ENCODE results near the gene ITGA1.

Gene ITGA1

GRCh38 chr5:52888363-52888762, 100.6 kb downstream of the ITGA1 start:
- no peak overlapping the region for H3K27ac ChIP-seq (ENCODE audit: low read length)
- H3K27me3 ChIP-seq (ENCODE audit: low read depth, low read length): no peaks in the 10 kb centered on the region
- no peak overlapping the region for H3K4me3 ChIP-seq (ENCODE audit: low read length)
- no peaks in the 10 kb centered on the region for H4K20me1 ChIP-seq (ENCODE audit: insufficient read depth, low read length)
- no peaks in the 10 kb centered on the region for H3K9me3 ChIP-seq (ENCODE audit: insufficient read depth, low read length)
- peaks cover 7% of the 10 kb centered on the region; the same call in 1 of the 2 replicates for H3K4me1 ChIP-seq (ENCODE audit: low read length)
- no peak overlapping the region for H2AFZ ChIP-seq (ENCODE audit: low read depth, low read length)
- no peaks in the 10 kb centered on the region for H3K79me2 ChIP-seq (ENCODE audit: low read length)
- no peak overlapping the region for H3K4me2 ChIP-seq (ENCODE audit: low read length)
- no peaks in the 10 kb centered on the region for H3K36me3 ChIP-seq (replicated peaks; ENCODE audit: low read depth, low read length)
- TF ChIP-seq EZH2phosphoT487 (IDR thresholded peaks at IDR 0.05; ENCODE audit: low read depth): no peak
- H3K9ac ChIP-seq (ENCODE audit: low read length): no peak overlapping the region

GRCh38 chr5:52892242-52892878, 104.6 kb downstream of the ITGA1 start:
- Histone ChIP-seq H3K9me3 (ENCODE audit: insufficient read depth, low read length) (no peaks in the 10 kb centered on the region), H3K36me3 (replicated peaks; ENCODE audit: low read depth, low read length) (no peaks in the 10 kb centered on the region), H2AFZ (ENCODE audit: low read depth, low read length) (no peak overlapping the region), H4K20me1 (ENCODE audit: insufficient read depth, low read length) (no peaks in the 10 kb centered on the region), H3K4me2 (ENCODE audit: low read length) (no peak overlapping the region), H3K4me1 (ENCODE audit: low read length) (peaks cover 7% of the 10 kb centered on the region; the same call in 1 of the 2 replicates), H3K79me2 (ENCODE audit: low read length) (no peaks in the 10 kb centered on the region), H3K4me3 (ENCODE audit: low read length) (no peak overlapping the region), H3K27ac (ENCODE audit: low read length) (no peak overlapping the region), H3K27me3 (ENCODE audit: low read depth, low read length) (no peaks in the 10 kb centered on the region), H3K9ac (ENCODE audit: low read length) (no peak overlapping the region)
- TF ChIP-seq EZH2phosphoT487 (IDR thresholded peaks at IDR 0.05; ENCODE audit: low read depth) (no peak), CTCF (IDR thresholded peaks at IDR 0.05; ENCODE audit: low read depth, low read length) (no peak)

GRCh38 chr5:52893105-52893504, 105.4 kb downstream of the ITGA1 start:
- Histone ChIP-seq H3K4me3 (ENCODE audit: low read length) (no peak overlapping the region), H3K4me2 (ENCODE audit: low read length) (no peak overlapping the region)

GRCh38 chr5:52893863-52894262, 106.1 kb downstream of the ITGA1 start:
- H3K9ac ChIP-seq (ENCODE audit: low read length): no peak overlapping the region
- no peak overlapping the region for H3K27ac ChIP-seq (ENCODE audit: low read length)
- no peak overlapping the region for H3K4me3 ChIP-seq (ENCODE audit: low read length)
- H3K79me2 ChIP-seq (ENCODE audit: low read length): no peaks in the 10 kb centered on the region
- H2AFZ ChIP-seq (ENCODE audit: low read depth, low read length): no peak overlapping the region
- no peaks in the 10 kb centered on the region for H3K36me3 ChIP-seq (replicated peaks; ENCODE audit: low read depth, low read length)
- H3K9me3 ChIP-seq (ENCODE audit: insufficient read depth, low read length): no peaks in the 10 kb centered on the region
- peaks cover 7% of the 10 kb centered on the region; the same call in 1 of the 2 replicates for H3K4me1 ChIP-seq (ENCODE audit: low read length)
- no peaks in the 10 kb centered on the region for H4K20me1 ChIP-seq (ENCODE audit: insufficient read depth, low read length)
- no peak overlapping the region for H3K4me2 ChIP-seq (ENCODE audit: low read length)
- no peaks in the 10 kb centered on the region for H3K27me3 ChIP-seq (ENCODE audit: low read depth, low read length)
- TF ChIP-seq EZH2phosphoT487 (IDR thresholded peaks at IDR 0.05; ENCODE audit: low read depth) (no peak), CTCF (IDR thresholded peaks at IDR 0.05; ENCODE audit: low read depth, low read length) (no peak)

More at GRCh38 chr5:52893105-52893504, 105.4 kb downstream of the ITGA1 start:
- H3K36me3 ChIP-seq (replicated peaks; ENCODE audit: low read depth, low read length): no peaks in the 10 kb centered on the region
- no peak overlapping the region for H2AFZ ChIP-seq (ENCODE audit: low read depth, low read length)
- H3K9me3 ChIP-seq (ENCODE audit: insufficient read depth, low read length): no peaks in the 10 kb centered on the region
- no peak overlapping the region for H3K27ac ChIP-seq (ENCODE audit: low read length)
- TF ChIP-seq CTCF (IDR thresholded peaks at IDR 0.05; ENCODE audit: low read depth, low read length): no peak
- TF ChIP-seq EZH2phosphoT487 (IDR thresholded peaks at IDR 0.05; ENCODE audit: low read depth): no peak
- no peaks in the 10 kb centered on the region for H4K20me1 ChIP-seq (ENCODE audit: insufficient read depth, low read length)
- no peaks in the 10 kb centered on the region for H3K27me3 ChIP-seq (ENCODE audit: low read depth, low read length)
- peaks cover 7% of the 10 kb centered on the region; the same call in 1 of the 2 replicates for H3K4me1 ChIP-seq (ENCODE audit: low read length)
- no peaks in the 10 kb centered on the region for H3K79me2 ChIP-seq (ENCODE audit: low read length)
- no peak overlapping the region for H3K9ac ChIP-seq (ENCODE audit: low read length)
